Esophagus muscularis mucosa (tissue), 4 donors: ENCODE data around the gene NBEA. TPM values are rescaled to one million over a fixed set of nuclear protein-coding genes. Genes with fewer than 3 reads are reported as not detected.

ENCODE experiments used
- DNase-seq: peaks from one replicate; pipeline ENCODE4 v3.0.0-alpha.2; 2017; ENCODE audit errors: extremely low spot score
- H3K27ac ChIP-seq, 4 donors: fragments of 200-600 bp; sonication (generic); replicated peaks in 1 of 4; 1 replicate in 3 of 4; 2 replicates in 1 of 4; pipeline ENCODE4 v1.5.1; 2016 to 2019; ENCODE audit warnings: mild to moderate bottlenecking in 1 of 4
- H3K27me3 ChIP-seq, 4 donors: fragments of 200-600 bp; sonication (generic); one replicate each; pipeline versions ENCODE4 v1.5.1 to v1.6.0; 2016 to 2019
- H3K36me3 ChIP-seq, 4 donors: fragments of 200-600 bp; sonication (generic); one replicate each; pipeline ENCODE4 v1.5.1; 2016 to 2019
- H3K4me1 ChIP-seq, 4 donors: fragments of 200-600 bp; sonication (generic); one replicate each; pipeline ENCODE4 v1.5.1; 2016 to 2019
- H3K4me3 ChIP-seq, 4 donors: fragments of 200-600 bp; sonication (generic); 1 replicate in 2 of 4; 2 replicates in 2 of 4; pipeline ENCODE4 v1.5.1; 2016 to 2019; ENCODE audit warnings: mild to moderate bottlenecking in 4 of 4, moderate library complexity in 1 of 4
- H3K9me3 ChIP-seq, 4 donors: fragments of 200-600 bp; sonication (generic); 1 replicate in 3 of 4; 2 replicates in 1 of 4; pipeline ENCODE4 v1.5.1; 2016 to 2019
- EP300 ChIP-seq: sonication (generic); formaldehyde crosslinking; IDR thresholded peaks from one replicate; pipeline ENCODE4 v1.6.1; 2017; ENCODE audit warnings: antibody characterized with exemption
- POLR2A ChIP-seq: fragments of 450-650 bp; IDR thresholded peaks from one replicate; pipeline ENCODE4 v1.6.1; 2017; ENCODE audit warnings: antibody characterized with exemption, moderate library complexity, mild to moderate bottlenecking, low read depth
- POLR2AphosphoS5 ChIP-seq, 2 donors: sonication (generic); formaldehyde crosslinking; IDR thresholded peaks; one replicate each; pipeline ENCODE4 v1.6.1; 2017; ENCODE audit warnings: antibody characterized with exemption in 2 of 2
- WGBS: methylation state at CpG from one replicate; pipeline ENCODE4 v1.1.5; 2018; 5-methylcytosine and 5-hydroxymethylcytosine counted together
- intact Hi-C: fragments of 100-400 bp; cut with DNase I; formaldehyde crosslinking; loops from one replicate; pipeline ENCODE4 v1.15.1; 2023
- total RNA-seq, 4 donors: library from RNA; depleted of rRNA; stranded (reverse); fragments of >200 nt; gene quantifications; one replicate each; pipeline versions ENCODE4 v1.1.0 to v1.2.1, GENCODE V29; 2016
- TF ChIP-seq, protein P1 (sequence below), 3 experiments: fragments of 200-600 bp in 2 of 3; fragments of 450-650 bp in 1 of 3; sonication (generic) in 2 of 3; IDR thresholded peaks; one replicate each; pipeline ENCODE4 v1.5.1; 2017 to 2019; ENCODE audit warnings: antibody characterized with exemption in 3 of 3, mild to moderate bottlenecking in 2 of 3, moderate library complexity in 1 of 3

NBEA gene
- total RNA-seq, 4 donors from 2014 or later: 21.0 to 30.8 (median 25.0) TPM

DNA sequence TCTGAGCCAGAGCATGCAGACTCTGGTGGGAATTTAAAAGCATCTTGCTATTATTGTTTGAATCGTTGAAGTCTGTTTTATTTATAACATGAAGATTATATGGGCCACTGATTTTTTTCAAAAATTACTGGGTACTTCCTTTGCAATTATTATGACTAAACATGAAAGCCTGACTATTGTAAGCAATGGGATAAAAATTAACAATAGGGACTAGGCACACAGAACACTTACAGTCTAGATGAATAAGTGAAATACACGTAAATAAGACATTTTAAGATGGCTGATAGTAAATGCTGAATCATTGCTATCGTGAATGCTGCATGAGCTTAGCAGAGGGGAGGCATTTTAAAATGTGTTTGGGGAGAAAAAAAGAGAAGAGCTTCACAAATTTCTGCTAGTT lies 615.4 kb downstream of the NBEA start:
- intact Hi-C loops: no loop called here
- TF ChIP-seq EP300 (no peak), POLR2A (no peak), POLR2AphosphoS5 (IDR thresholded peaks at IDR 0.05) (no peak)
- TF ChIP-seq, protein P1, sequence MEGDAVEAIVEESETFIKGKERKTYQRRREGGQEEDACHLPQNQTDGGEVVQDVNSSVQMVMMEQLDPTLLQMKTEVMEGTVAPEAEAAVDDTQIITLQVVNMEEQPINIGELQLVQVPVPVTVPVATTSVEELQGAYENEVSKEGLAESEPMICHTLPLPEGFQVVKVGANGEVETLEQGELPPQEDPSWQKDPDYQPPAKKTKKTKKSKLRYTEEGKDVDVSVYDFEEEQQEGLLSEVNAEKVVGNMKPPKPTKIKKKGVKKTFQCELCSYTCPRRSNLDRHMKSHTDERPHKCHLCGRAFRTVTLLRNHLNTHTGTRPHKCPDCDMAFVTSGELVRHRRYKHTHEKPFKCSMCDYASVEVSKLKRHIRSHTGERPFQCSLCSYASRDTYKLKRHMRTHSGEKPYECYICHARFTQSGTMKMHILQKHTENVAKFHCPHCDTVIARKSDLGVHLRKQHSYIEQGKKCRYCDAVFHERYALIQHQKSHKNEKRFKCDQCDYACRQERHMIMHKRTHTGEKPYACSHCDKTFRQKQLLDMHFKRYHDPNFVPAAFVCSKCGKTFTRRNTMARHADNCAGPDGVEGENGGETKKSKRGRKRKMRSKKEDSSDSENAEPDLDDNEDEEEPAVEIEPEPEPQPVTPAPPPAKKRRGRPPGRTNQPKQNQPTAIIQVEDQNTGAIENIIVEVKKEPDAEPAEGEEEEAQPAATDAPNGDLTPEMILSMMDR (IDR thresholded peaks at IDR 0.05): no peak
- H3K4me3 ChIP-seq: no peak overlapping the region
- no peaks in the 10 kb centered on the region for H3K27me3 ChIP-seq
- DNase-seq: no peak
- H3K4me1 ChIP-seq: no peaks in the 10 kb centered on the region
- no peaks in the 10 kb centered on the region for H3K36me3 ChIP-seq
- 84% methylated on average over 3 of the region's 3 CpGs for WGBS
- no peaks in the 10 kb centered on the region for H3K9me3 ChIP-seq
- H3K27ac ChIP-seq: no peak overlapping the region

DNA sequence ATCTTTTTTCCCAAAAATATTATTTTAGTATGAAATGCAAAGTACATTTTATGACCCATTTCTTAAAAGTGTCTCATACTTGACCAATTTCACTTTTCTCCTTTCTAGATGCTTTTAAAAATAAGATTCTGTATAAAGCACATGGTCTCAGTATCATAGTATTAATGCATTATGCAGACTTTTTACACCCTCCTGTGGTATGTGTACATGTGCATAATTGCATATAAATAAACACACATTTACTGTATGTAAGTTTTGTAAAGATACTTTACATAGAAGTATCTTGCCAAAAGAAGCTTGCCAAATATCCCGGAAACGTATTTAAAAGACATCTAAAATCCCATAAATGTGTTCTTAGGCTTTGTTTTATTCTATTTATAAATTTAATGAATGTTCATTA lies 619.5 kb downstream of the NBEA start:
- H3K36me3 ChIP-seq: no peaks in the 10 kb centered on the region
- no peaks in the 10 kb centered on the region for H3K27me3 ChIP-seq
- no peak for DNase-seq
- H3K4me1 ChIP-seq: no peaks in the 10 kb centered on the region
- no peak overlapping the region for H3K4me3 ChIP-seq
- intact Hi-C loops: no loop called here
- no peak for TF ChIP-seq POLR2A
- no peak for TF ChIP-seq POLR2AphosphoS5 (IDR thresholded peaks at IDR 0.05)
- TF ChIP-seq, protein P1 (IDR thresholded peaks at IDR 0.05): no peak
- TF ChIP-seq EP300: no peak
- H3K9me3 ChIP-seq: no peaks in the 10 kb centered on the region
- WGBS: 94% methylated on average over 2 of the region's 2 CpGs
- H3K27ac ChIP-seq: no peak overlapping the region

DNA sequence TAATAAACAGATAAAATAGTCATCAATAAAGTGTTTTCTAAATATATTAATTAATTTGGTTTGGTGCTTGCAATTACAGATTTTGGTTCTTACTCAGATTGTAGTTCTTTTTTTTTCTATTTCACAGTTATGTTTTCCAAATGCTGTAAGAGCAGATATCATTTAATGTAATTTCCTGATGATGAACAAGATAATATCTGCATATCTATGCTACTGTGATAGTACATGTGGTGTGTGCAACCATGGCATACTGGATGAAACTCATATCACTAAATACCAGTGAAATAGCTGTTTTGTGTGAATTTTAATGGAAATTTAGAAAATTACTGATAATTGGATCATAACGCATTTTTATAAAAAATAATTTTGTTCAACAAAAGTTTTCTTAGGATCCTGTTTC lies 623.2 kb downstream of the NBEA start:
- peaks cover 0 to 6% (median 4%) of the 10 kb centered on the region in 4 donors for H3K36me3 ChIP-seq
- no peaks in the 10 kb centered on the region for H3K4me1 ChIP-seq
- DNase-seq: no peak
- intact Hi-C loops: no loop called here
- H3K27me3 ChIP-seq: no peaks in the 10 kb centered on the region
- 95% methylated on average over 1 of the region's 1 CpG for WGBS
- no peak overlapping the region for H3K27ac ChIP-seq
- H3K9me3 ChIP-seq: no peaks in the 10 kb centered on the region
- TF ChIP-seq POLR2AphosphoS5 (IDR thresholded peaks at IDR 0.05) (no peak), POLR2A (no peak), EP300 (no peak)
- TF ChIP-seq, protein P1 (IDR thresholded peaks at IDR 0.05): no peak
- H3K4me3 ChIP-seq: no peak overlapping the region

DNA sequence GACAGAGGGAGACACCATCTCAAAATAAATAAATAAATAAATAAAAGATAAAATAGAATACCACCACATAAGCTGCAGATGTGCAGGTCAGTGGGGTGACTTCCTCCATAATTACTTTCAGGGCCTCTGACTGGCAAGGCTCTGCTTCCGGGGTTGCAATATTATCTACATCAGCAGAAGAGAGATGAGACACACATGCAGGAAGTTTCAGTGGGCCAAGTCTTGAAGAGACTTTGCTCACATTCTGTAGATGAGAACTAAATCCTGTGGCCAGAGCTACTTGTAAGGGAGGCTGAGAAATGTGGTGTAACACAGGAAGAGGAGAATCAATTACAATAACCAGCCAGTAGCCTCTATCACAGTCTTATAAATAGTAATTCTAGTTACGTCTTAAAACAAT lies 624.3 kb downstream of the NBEA start:
- intact Hi-C loops: no loop called here
- WGBS: 68% methylated on average over 2 of the region's 2 CpGs

More for the DNA sequence above, 624.3 kb downstream of the NBEA start:
- H3K36me3 ChIP-seq: peaks cover 0 to 6% (median 4%) of the 10 kb centered on the region in 4 donors
- no peak overlapping the region for H3K4me3 ChIP-seq
- no peak overlapping the region for H3K27ac ChIP-seq
- no peaks in the 10 kb centered on the region for H3K9me3 ChIP-seq
- no peak for DNase-seq
- H3K4me1 ChIP-seq: no peaks in the 10 kb centered on the region
- no peaks in the 10 kb centered on the region for H3K27me3 ChIP-seq
- TF ChIP-seq EP300: no peak
- no peak for TF ChIP-seq POLR2A
- TF ChIP-seq, protein P1 (IDR thresholded peaks at IDR 0.05): no peak
- no peak for TF ChIP-seq POLR2AphosphoS5 (IDR thresholded peaks at IDR 0.05)
